Uterus (tissue), 4 donors: ENCODE results near the gene MIGA2. TPM values are rescaled to one million over a fixed set of nuclear protein-coding genes. Genes with fewer than 3 reads are reported as not detected.

Source experiments
- DNase-seq, 2 donors: peaks; one replicate each; pipeline ENCODE4 v3.0.0-alpha.2; 2019 to 2020
- H3K27ac ChIP-seq, 2 donors: fragments of 200-600 bp; sonication (generic); 1 replicate in 1 of 2; 2 replicates in 1 of 2; pipeline ENCODE4 v1.5.1; 2016 to 2018
- H3K27me3 ChIP-seq, 2 donors: fragments of 200-600 bp; sonication (generic); one replicate each; pipeline ENCODE4 v1.5.1; 2018 to 2019; ENCODE audit warnings: control low read depth in 1 of 2
- H3K36me3 ChIP-seq, 2 donors: fragments of 200-600 bp; sonication (generic); one replicate each; pipeline ENCODE4 v1.5.1; 2019; ENCODE audit warnings: control low read depth in 1 of 2
- H3K4me1 ChIP-seq, 2 donors: fragments of 200-600 bp; sonication (generic); one replicate each; pipeline ENCODE4 v1.5.1; 2018 to 2019; ENCODE audit warnings: control low read depth in 1 of 2
- H3K4me3 ChIP-seq, 2 donors: fragments of 200-600 bp; sonication (generic); 1 replicate in 1 of 2; 2 replicates in 1 of 2; pipeline ENCODE4 v1.5.1; 2018 to 2019; ENCODE audit warnings: mild to moderate bottlenecking in 1 of 2
- H3K9me3 ChIP-seq, 2 donors: fragments of 200-600 bp; sonication (generic); one replicate each; pipeline ENCODE4 v1.5.1; 2019; ENCODE audit warnings: control low read depth in 1 of 2
- CTCF ChIP-seq, 4 experiments: fragments of 200-600 bp in 2 of 4; fragments of 450-650 bp in 2 of 4; sonication (generic) in 2 of 4; IDR thresholded peaks; one replicate each; pipeline ENCODE4 v1.5.1; 2016 to 2019; ENCODE audit warnings: antibody characterized with exemption in 4 of 4, mild to moderate bottlenecking in 2 of 4, moderate library complexity in 1 of 4
- POLR2A ChIP-seq, 2 donors: fragments of 450-650 bp; IDR thresholded peaks; one replicate each; pipeline ENCODE4 v1.6.1; 2016; ENCODE audit warnings: antibody characterized with exemption in 2 of 2, mild to moderate bottlenecking in 1 of 2, moderate library complexity in 1 of 2
- intact Hi-C: fragments of 100-400 bp; cut with DNase I; formaldehyde crosslinking; loops from one replicate; pipeline ENCODE4 v1.15.1; 2023; ENCODE audit warnings: low total_unique reads
- total RNA-seq, 4 donors: library from RNA; depleted of rRNA in 3 of 4; stranded (reverse); fragments of >200 nt in 3 of 4; gene quantifications; one replicate each; pipeline versions ENCODE4 v1.1.0 to v1.2.4, GENCODE V29; 2014 to 2023
- donor health status: DM: yes; HTN: yes; CAD: no.

MIGA2 gene
- total RNA-seq, 4 donors from 2014 or later = 13.2 to 36.5 (median 34.0) TPM

- Histone ChIP-seq H3K9me3 (no peaks in the 10 kb centered on the region), H3K27ac (no peak overlapping the region), H3K4me1 (no peaks in the 10 kb centered on the region), H3K4me3 (no peak overlapping the region), H3K36me3 (no peaks in the 10 kb centered on the region), H3K27me3 (no peaks in the 10 kb centered on the region)
- TF ChIP-seq CTCF (IDR thresholded peaks at IDR 0.05) (no peak), POLR2A (IDR thresholded peaks at IDR 0.05) (no peak)
- intact Hi-C loops = no loop called here
- DNase-seq = no peak
Observed at GRCh38 chr9:129005336-129005997, 31.0 kb upstream of the MIGA2 start.

GRCh38 chr9:129006328-129007034 is 29.9 kb upstream of the MIGA2 start:
- no peaks in the 10 kb centered on the region for H3K27me3 ChIP-seq
- H3K36me3 ChIP-seq = no peaks in the 10 kb centered on the region
- H3K4me1 ChIP-seq = no peaks in the 10 kb centered on the region
- intact Hi-C loops = no loop called here
- peak; percentile 58 to 61 for DNase-seq
- peak overlapping the region in 1 of 2 donors; percentile 38 for H3K27ac ChIP-seq
- H3K9me3 ChIP-seq = no peaks in the 10 kb centered on the region
- TF ChIP-seq CTCF (IDR thresholded peaks at IDR 0.05) (peak; percentile 60 to 76 (median 69)), POLR2A (IDR thresholded peaks at IDR 0.05) (no peak)
- no peak overlapping the region for H3K4me3 ChIP-seq

- DNase-seq = peak; percentile 46 to 48
- H3K9me3 ChIP-seq = no peaks in the 10 kb centered on the region
- no peaks in the 10 kb centered on the region for H3K4me1 ChIP-seq
- no peaks in the 10 kb centered on the region for H3K36me3 ChIP-seq
- H3K27ac ChIP-seq = peak overlapping the region; percentile 35 to 38
- no peak for TF ChIP-seq CTCF (IDR thresholded peaks at IDR 0.05)
- TF ChIP-seq POLR2A (IDR thresholded peaks at IDR 0.05) = no peak
- H3K27me3 ChIP-seq = no peaks in the 10 kb centered on the region
- H3K4me3 ChIP-seq = no peak overlapping the region
- intact Hi-C loops = no loop called here
Observed at GRCh38 chr9:129007035-129007765, 29.2 kb upstream of the MIGA2 start.

- no peaks in the 10 kb centered on the region for H3K27me3 ChIP-seq
- no peaks in the 10 kb centered on the region for H3K9me3 ChIP-seq
- TF ChIP-seq POLR2A (IDR thresholded peaks at IDR 0.05) (no peak), CTCF (IDR thresholded peaks at IDR 0.05) (no peak)
- H3K4me3 ChIP-seq = no peak overlapping the region
- DNase-seq = no peak
- no peaks in the 10 kb centered on the region for H3K4me1 ChIP-seq
- no peaks in the 10 kb centered on the region for H3K36me3 ChIP-seq
- intact Hi-C loops = no loop called here
- peak overlapping the region in 1 of 2 donors; percentile 35 for H3K27ac ChIP-seq
Observed at GRCh38 chr9:129007766-129008468, 28.5 kb upstream of the MIGA2 start.
